Stimulated activated effector memory CD8-positive, alpha-beta T cell treated with anti-CD3 and anti-CD28 coated beads, Interleukin-12 subunit alpha, Interleukin-12 subunit beta, amount 100 ng/mL, for 72 hours (primary cell): ENCODE results near the gene BEX3.
"Not testable (repeated sequence)": the region's sequence is repeated elsewhere in the genome, so short reads cannot be mapped to it uniquely, and the experiment has no call there.

Experiments
- ATAC-seq: fragments of 150-1000 bp; cut with Tn5 transposase; 2 replicates; pipeline ENCODE4 v1.10.0; 2021
- DNase-seq, 2 donors: peaks; one replicate each; pipeline ENCODE4 v3.0.0; 2021 to 2022; ENCODE audit warnings: low spot score in 2 of 2
- H3K27ac Mint-ChIP-seq: one replicate; pipeline ENCODE4 v1.8.0; 2022; ENCODE audit warnings: mild to moderate bottlenecking, mixed read lengths
- H3K36me3 Mint-ChIP-seq: one replicate; pipeline ENCODE4 v1.8.0; 2022; ENCODE audit warnings: mild to moderate bottlenecking, mixed read lengths
- H3K4me1 Mint-ChIP-seq: one replicate; pipeline ENCODE4 v1.8.0; 2022; ENCODE audit warnings: mixed read lengths
- H3K4me3 Mint-ChIP-seq: one replicate; pipeline ENCODE4 v1.8.0; 2022; ENCODE audit warnings: mild to moderate bottlenecking, mixed read lengths
- H3K9me3 Mint-ChIP-seq: one replicate; pipeline ENCODE4 v1.8.0; 2022; ENCODE audit warnings: mixed read lengths

The BEX3 gene

GRCh38 chrX:103376118-103376978, at the start of gene BEX3:
BEX3 (plus strand) TSS chrX:103376538; CDS start chrX:103377522, 984 bp downstream.
- Mint-ChIP-seq H3K36me3 (no peaks in the 10 kb centered on the region), H3K4me1 (peaks cover 4% of the 10 kb centered on the region), H3K9me3 (no peaks in the 10 kb centered on the region), H3K4me3 (peak within 1 kb of the TSS; percentile 48), H3K27ac (no peak within 1 kb of the TSS)
- ATAC-seq (peak; percentile 57), DNase-seq (no peak)

DNA sequence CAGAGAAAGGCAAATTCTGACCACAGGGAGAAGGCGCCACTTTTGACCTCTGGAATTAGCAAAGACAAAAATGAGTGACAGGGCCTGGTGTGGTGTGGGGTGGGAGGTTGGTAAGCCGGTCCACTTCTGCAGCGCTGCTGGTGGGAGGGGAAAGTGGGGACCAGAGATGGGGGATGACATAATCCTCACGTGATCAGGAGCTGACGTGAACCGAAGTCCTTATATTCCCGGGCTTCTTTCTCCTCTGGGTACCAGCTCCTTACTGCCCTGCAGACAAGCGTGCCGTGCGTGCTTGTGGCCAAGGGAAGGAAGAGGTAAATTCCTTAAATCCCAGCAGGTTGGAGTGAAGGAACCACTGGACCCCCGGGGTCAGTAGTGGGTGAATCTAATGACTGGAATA, 46.3 kb upstream of the BEX3 start, which contains the start of gene TCEAL7:
Gene TCEAL7 (plus strand): TSS at position 249 of the 400 bp plus-strand sequence. CDS start 1,165 bp downstream, outside the sequence.
- Mint-ChIP-seq H3K27ac (no peak within 1 kb of the TSS), H3K4me1 (no peaks in the 10 kb centered on the region), H3K36me3 (no peaks in the 10 kb centered on the region), H3K9me3 (no peaks in the 10 kb centered on the region), H3K4me3 (no peak within 1 kb of the TSS)
- ATAC-seq (no peak), DNase-seq (no peak)

DNA sequence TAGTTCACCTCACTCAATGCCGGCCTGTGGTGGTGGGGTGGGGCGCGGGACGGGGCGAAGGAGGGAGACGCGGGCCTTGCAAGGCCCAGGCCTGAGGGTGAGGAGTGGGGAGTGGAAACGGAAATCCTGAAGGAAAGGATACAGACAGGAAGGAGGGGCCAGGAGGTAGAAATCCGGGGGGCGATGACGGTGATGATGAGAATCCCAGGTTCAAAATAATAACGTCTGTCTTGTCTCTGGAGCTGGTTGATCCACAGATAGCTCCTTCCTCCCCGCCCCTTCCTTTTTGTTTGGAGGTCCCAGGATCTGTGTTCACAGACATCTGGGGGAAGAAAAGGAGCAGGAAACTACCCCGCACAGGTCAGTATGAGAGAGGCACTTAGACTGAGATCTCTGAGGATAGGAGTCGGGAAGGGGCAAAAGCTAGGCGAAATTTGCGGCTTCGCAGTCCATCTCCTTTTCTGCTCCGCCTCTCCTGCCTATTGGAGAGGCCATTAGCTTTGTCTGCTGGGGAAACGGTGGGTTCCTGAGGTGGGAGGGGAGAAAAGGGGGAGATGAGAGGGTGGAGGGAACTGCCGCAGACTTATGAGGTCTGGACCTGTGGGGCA, 45.6 kb upstream of the BEX3 start:
- no peaks in the 10 kb centered on the region for H3K9me3 Mint-ChIP-seq
- DNase-seq (no peak), ATAC-seq (no peak)
- no peak overlapping the region for H3K27ac Mint-ChIP-seq
- no peak overlapping the region for H3K4me3 Mint-ChIP-seq
- no peaks in the 10 kb centered on the region for H3K4me1 Mint-ChIP-seq
- H3K36me3 Mint-ChIP-seq = no peaks in the 10 kb centered on the region

GRCh38 chrX:103338663-103339062, 37.7 kb upstream of the BEX3 start:
- H3K36me3 Mint-ChIP-seq = no peaks in the 10 kb centered on the region
- H3K4me1 Mint-ChIP-seq = no peaks in the 10 kb centered on the region
- ATAC-seq (no peak), DNase-seq (no peak)
- no peak overlapping the region for H3K4me3 Mint-ChIP-seq
- H3K27ac Mint-ChIP-seq = no peak overlapping the region
- no peaks in the 10 kb centered on the region for H3K9me3 Mint-ChIP-seq

GRCh38 chrX:103343105-103343504, 33.2 kb upstream of the BEX3 start:
- DNase-seq (no peak), ATAC-seq (no peak)
- H3K9me3 Mint-ChIP-seq = no peaks in the 10 kb centered on the region
- H3K4me3 Mint-ChIP-seq = no peak overlapping the region
- no peaks in the 10 kb centered on the region for H3K4me1 Mint-ChIP-seq
- H3K36me3 Mint-ChIP-seq = no peaks in the 10 kb centered on the region
- no peak overlapping the region for H3K27ac Mint-ChIP-seq

- no peak overlapping the region for H3K27ac Mint-ChIP-seq
- H3K4me3 Mint-ChIP-seq = no peak overlapping the region
- no peaks in the 10 kb centered on the region for H3K36me3 Mint-ChIP-seq
- ATAC-seq (no peak), DNase-seq (no peak)
- no peaks in the 10 kb centered on the region for H3K4me1 Mint-ChIP-seq
- H3K9me3 Mint-ChIP-seq = no peaks in the 10 kb centered on the region
Measured at GRCh38 chrX:103344606-103345005, 31.7 kb upstream of the BEX3 start.

GRCh38 chrX:103347682-103348397, 28.5 kb upstream of the BEX3 start:
- no peak for ATAC-seq
- Mint-ChIP-seq H3K4me3 (no peak overlapping the region), H3K9me3 (no peaks in the 10 kb centered on the region), H3K36me3 (no peaks in the 10 kb centered on the region), H3K27ac (no peak overlapping the region), H3K4me1 (no peaks in the 10 kb centered on the region)
- no peak for DNase-seq

DNA sequence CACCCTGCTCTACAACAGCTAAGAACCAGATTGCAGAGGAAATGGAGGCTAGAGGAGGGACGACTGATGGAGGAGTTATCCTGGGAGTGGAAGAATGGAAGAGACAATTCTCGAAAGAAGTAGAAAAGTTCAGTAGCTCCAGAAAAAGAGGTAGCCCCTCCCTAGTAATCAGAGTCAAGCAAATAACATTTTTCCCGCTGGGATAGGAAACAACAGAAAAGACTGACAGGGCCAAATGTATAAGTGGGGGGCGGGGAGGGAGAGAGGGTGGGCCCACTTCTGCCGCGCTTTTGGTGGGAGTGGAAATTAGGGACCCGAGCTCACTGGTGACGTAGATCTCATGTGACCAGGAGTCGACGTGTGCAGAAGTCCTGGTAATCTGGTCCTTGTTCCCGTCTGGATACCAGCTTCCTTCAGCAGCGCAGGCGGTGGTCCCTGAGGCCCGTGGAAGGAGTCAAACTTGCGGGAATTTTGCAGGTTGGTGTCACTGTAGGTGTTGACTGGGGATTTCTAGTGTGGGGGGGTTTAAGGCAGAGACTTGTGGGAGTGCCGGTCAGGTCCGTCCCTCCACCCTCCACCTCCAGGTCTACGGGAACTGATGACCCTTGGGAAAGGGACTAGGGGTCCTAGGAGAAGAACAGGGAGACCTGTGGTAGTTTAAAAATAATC, 20.1 kb upstream of the BEX3 start, which contains the start of gene TCEAL9:
Gene TCEAL9 (plus strand): TSS at position 377 of the 669 bp plus-strand sequence. CDS start 1,179 bp downstream, outside the sequence.
- H3K4me3 Mint-ChIP-seq = peak within 1 kb of the TSS; percentile 64

DNA sequence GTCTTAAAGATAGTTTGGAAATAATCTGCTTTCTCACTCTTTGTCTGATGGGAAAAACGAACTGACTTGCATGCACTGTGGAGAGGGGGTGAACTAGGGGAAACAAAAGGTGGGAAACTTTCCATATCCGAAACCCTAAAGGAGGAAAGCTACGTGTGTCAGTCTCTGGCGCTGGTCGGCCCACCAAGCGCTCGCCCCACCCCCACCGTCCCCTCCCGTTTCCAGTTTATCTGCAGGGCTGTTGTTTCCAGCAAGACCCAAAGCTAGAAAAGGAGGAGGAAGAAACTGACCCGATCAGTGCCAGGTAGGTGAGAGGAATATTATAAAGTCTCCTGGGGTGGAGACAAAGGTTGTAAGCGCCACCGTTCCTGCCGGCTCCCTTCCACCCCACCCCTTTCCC, 19.5 kb upstream of the BEX3 start:
- no peak for DNase-seq
- no peaks in the 10 kb centered on the region for H3K9me3 Mint-ChIP-seq
- H3K4me1 Mint-ChIP-seq = peaks cover 10% of the 10 kb centered on the region
- ATAC-seq = no peak
- no peaks in the 10 kb centered on the region for H3K36me3 Mint-ChIP-seq
- peak overlapping the region; percentile 64 for H3K4me3 Mint-ChIP-seq
- no peak overlapping the region for H3K27ac Mint-ChIP-seq

More for the DNA sequence above, 20.1 kb upstream of the BEX3 start, which contains the start of gene TCEAL9:
- no peak for ATAC-seq
- Mint-ChIP-seq H3K9me3 (no peaks in the 10 kb centered on the region), H3K27ac (peak within 1 kb of the TSS; percentile 75), H3K36me3 (no peaks in the 10 kb centered on the region), H3K4me1 (peaks cover 10% of the 10 kb centered on the region)
- DNase-seq = no peak

DNA sequence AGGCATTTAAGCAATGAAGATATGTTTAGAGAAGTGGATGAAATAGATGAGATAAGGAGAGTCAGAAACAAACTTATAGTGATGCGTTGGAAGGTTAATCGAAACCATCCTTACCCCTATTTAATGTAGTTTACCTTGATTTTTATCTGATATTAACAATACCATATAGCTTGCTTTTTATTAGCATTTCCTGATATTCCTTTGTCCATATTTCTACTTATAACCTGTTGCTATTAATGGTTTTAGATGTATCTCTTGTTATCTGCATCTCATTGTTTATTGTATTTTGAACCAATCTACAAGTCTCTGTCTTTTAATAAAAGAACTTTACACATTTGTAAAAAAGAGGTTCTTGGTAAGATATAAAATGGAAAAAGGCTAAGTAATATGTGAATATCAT, 18.5 kb upstream of the BEX3 start:
- ATAC-seq (no peak), DNase-seq (no peak)
- Mint-ChIP-seq H3K9me3 (no peaks in the 10 kb centered on the region), H3K36me3 (no peaks in the 10 kb centered on the region), H3K4me1 (peaks cover 10% of the 10 kb centered on the region), H3K4me3 (no peak overlapping the region), H3K27ac (no peak overlapping the region)

GRCh38 chrX:103359605-103360004, 16.7 kb upstream of the BEX3 start:
- H3K27ac Mint-ChIP-seq, H3K4me3 Mint-ChIP-seq, H3K9me3 Mint-ChIP-seq, H3K36me3 Mint-ChIP-seq, H3K4me1 Mint-ChIP-seq, DNase-seq, ATAC-seq: not testable (repeated sequence)

GRCh38 chrX:103360092-103360491, 16.2 kb upstream of the BEX3 start:
- Mint-ChIP-seq H3K36me3 (no peaks in the 10 kb centered on the region), H3K27ac (no peak overlapping the region), H3K4me1 (peaks cover 10% of the 10 kb centered on the region), H3K9me3 (no peaks in the 10 kb centered on the region), H3K4me3 (no peak overlapping the region)
- DNase-seq = no peak
- ATAC-seq = no peak

GRCh38 chrX:103360916-103361315, 15.4 kb upstream of the BEX3 start:
- no peak for ATAC-seq

GRCh38 chrX:103361798-103362197, 14.5 kb upstream of the BEX3 start:
- Mint-ChIP-seq H3K36me3 (no peaks in the 10 kb centered on the region), H3K4me3 (no peak overlapping the region), H3K9me3 (no peaks in the 10 kb centered on the region), H3K27ac (no peak overlapping the region), H3K4me1 (no peaks in the 10 kb centered on the region)
- ATAC-seq = no peak
- no peak for DNase-seq

More at GRCh38 chrX:103360916-103361315, 15.4 kb upstream of the BEX3 start:
- no peak overlapping the region for H3K27ac Mint-ChIP-seq
- H3K9me3 Mint-ChIP-seq = no peaks in the 10 kb centered on the region
- H3K4me1 Mint-ChIP-seq = peaks cover 5% of the 10 kb centered on the region
- no peaks in the 10 kb centered on the region for H3K36me3 Mint-ChIP-seq
- DNase-seq = no peak
- no peak overlapping the region for H3K4me3 Mint-ChIP-seq

GRCh38 chrX:103362474-103362873, 13.9 kb upstream of the BEX3 start:
- H3K9me3 Mint-ChIP-seq = no peaks in the 10 kb centered on the region
- H3K36me3 Mint-ChIP-seq = no peaks in the 10 kb centered on the region
- DNase-seq (no peak), ATAC-seq (no peak)
- H3K4me1 Mint-ChIP-seq = no peaks in the 10 kb centered on the region
- no peak overlapping the region for H3K4me3 Mint-ChIP-seq
- H3K27ac Mint-ChIP-seq = no peak overlapping the region
